Osteoblast (primary cell): ENCODE results near the gene MDH1. TPM values are rescaled to one million over a fixed set of nuclear protein-coding genes. Genes with fewer than 3 reads are reported as not detected.

Experiments used
- DNase-seq: peaks from one replicate; pipeline ENCODE4 v3.0.0; 2011; ENCODE audit warnings: low spot score, mixed read lengths; ENCODE audit not compliant: insufficient read length; ENCODE audit errors: missing footprints
- H2AFZ ChIP-seq: 2 replicates; pipeline ENCODE4 v1.6.0; 2011; ENCODE audit warnings: mild to moderate bottlenecking, low read length
- H3K27ac ChIP-seq: 2 replicates; pipeline ENCODE4 v1.5.1; 2011; ENCODE audit warnings: mild to moderate bottlenecking, low read depth, low read length, moderate library complexity
- H3K27me3 ChIP-seq: 2 replicates; pipeline ENCODE4 v1.6.0; 2012; ENCODE audit warnings: mild to moderate bottlenecking, control low read depth, inconsistent platforms, low read length, moderate library complexity; ENCODE audit not compliant: insufficient read depth
- H3K36me3 ChIP-seq: 2 replicates; pipeline ENCODE4 v1.5.1; 2011; ENCODE audit warnings: mild to moderate bottlenecking, low read length, control low read depth, moderate library complexity; ENCODE audit not compliant: insufficient read depth
- H3K4me1 ChIP-seq: 2 replicates; pipeline ENCODE4 v1.5.1; 2011; ENCODE audit warnings: mild to moderate bottlenecking, low read length, control low read depth, moderate library complexity; ENCODE audit not compliant: insufficient read depth
- H3K4me2 ChIP-seq: 2 replicates; pipeline ENCODE4 v1.6.0; 2011; ENCODE audit warnings: mild to moderate bottlenecking, low read length; ENCODE audit not compliant: insufficient read depth
- H3K4me3 ChIP-seq: fragments of 200-600 bp; sonication (generic); 3 replicates; pipeline ENCODE4 v1.5.1; 2012; ENCODE audit warnings: mild to moderate bottlenecking, low read length, inconsistent platforms; ENCODE audit not compliant: insufficient read depth
- H3K79me2 ChIP-seq: 2 replicates; pipeline ENCODE4 v1.6.0; 2012; ENCODE audit warnings: mild to moderate bottlenecking, low read length, control low read depth, inconsistent platforms; ENCODE audit not compliant: insufficient read depth
- H3K9me3 ChIP-seq: 2 replicates; pipeline ENCODE4 v1.5.1; 2011; ENCODE audit warnings: low read depth, low read length, control low read depth
- H4K20me1 ChIP-seq: 2 replicates; pipeline ENCODE4 v1.6.0; 2012; ENCODE audit warnings: mild to moderate bottlenecking, low read length, control low read depth; ENCODE audit not compliant: insufficient read depth
- total RNA-seq: library from RNA; depleted of rRNA; stranded (reverse); fragments of >200 nt; gene quantifications from 2 replicates; pipeline ENCODE4 v1.2.3, GENCODE V29; 2012
- TF ChIP-seq, protein P1 (sequence below): IDR thresholded peaks from 2 replicates; pipeline ENCODE4 v1.5.1; 2011; ENCODE audit warnings: mild to moderate bottlenecking, low read depth, low read length, moderate library complexity; ENCODE audit errors: extremely low read depth

MDH1 gene
- total RNA-seq, 1 donor = 122 TPM

DNA sequence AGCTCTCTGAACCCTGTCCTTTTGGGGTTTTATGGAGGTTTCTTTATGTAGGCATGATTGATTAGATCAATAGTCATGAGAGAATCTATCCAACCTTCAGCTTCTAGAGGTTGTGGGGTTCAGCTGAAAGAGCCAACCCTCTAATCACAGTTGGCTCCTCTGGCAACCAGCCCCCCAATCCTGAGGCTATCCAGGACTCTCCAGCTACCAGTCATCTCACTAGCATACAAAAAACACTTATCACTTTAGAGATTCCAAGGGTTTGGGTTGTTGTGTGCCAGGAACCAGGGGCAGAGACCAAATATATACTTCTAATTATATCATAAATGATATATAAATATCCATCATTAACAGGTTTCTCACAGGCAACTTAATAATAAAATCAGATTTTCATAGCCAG, 12.2 kb upstream of the MDH1 start:
- Histone ChIP-seq H4K20me1 (no peaks in the 10 kb centered on the region), H3K4me2 (no peak overlapping the region), H3K4me1 (peaks cover under 1% of the 10 kb centered on the region), H3K36me3 (no peaks in the 10 kb centered on the region), H2AFZ (no peak overlapping the region), H3K27me3 (no peaks in the 10 kb centered on the region), H3K4me3 (no peak overlapping the region), H3K79me2 (peaks cover 29% of the 10 kb centered on the region), H3K9me3 (no peaks in the 10 kb centered on the region), H3K27ac (no peak overlapping the region)
- no peak for DNase-seq
- TF ChIP-seq, protein P1, sequence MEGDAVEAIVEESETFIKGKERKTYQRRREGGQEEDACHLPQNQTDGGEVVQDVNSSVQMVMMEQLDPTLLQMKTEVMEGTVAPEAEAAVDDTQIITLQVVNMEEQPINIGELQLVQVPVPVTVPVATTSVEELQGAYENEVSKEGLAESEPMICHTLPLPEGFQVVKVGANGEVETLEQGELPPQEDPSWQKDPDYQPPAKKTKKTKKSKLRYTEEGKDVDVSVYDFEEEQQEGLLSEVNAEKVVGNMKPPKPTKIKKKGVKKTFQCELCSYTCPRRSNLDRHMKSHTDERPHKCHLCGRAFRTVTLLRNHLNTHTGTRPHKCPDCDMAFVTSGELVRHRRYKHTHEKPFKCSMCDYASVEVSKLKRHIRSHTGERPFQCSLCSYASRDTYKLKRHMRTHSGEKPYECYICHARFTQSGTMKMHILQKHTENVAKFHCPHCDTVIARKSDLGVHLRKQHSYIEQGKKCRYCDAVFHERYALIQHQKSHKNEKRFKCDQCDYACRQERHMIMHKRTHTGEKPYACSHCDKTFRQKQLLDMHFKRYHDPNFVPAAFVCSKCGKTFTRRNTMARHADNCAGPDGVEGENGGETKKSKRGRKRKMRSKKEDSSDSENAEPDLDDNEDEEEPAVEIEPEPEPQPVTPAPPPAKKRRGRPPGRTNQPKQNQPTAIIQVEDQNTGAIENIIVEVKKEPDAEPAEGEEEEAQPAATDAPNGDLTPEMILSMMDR = no peak

DNA sequence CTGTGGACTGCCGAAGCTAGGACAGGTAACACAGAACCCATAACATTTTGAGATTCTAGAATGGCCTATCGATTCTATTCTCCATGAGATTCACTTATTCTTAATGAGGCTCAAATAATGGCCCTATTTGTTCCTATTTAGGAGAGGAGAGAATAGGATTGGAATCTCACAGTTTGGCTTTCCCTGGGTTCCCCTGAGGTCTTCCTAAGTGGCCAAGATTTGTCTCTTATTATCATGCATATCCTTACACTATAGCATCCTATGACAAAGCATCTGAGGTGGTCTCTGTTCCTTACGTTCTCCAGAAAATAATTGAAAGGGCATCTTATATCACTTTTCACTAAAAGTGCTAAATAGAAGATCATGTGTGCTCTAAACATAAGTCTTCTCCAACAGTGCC, 10.0 kb upstream of the MDH1 start:
- H3K27ac ChIP-seq = no peak overlapping the region
- no peaks in the 10 kb centered on the region for H3K27me3 ChIP-seq
- no peak overlapping the region for H3K4me3 ChIP-seq
- H3K9me3 ChIP-seq = no peaks in the 10 kb centered on the region
- no peaks in the 10 kb centered on the region for H4K20me1 ChIP-seq
- peaks cover 4% of the 10 kb centered on the region for H3K4me1 ChIP-seq
- DNase-seq = no peak
- H2AFZ ChIP-seq = no peak overlapping the region
- H3K4me2 ChIP-seq = no peak overlapping the region
- TF ChIP-seq, protein P1 = no peak
- H3K79me2 ChIP-seq = peaks cover 36% of the 10 kb centered on the region
- no peaks in the 10 kb centered on the region for H3K36me3 ChIP-seq

DNA sequence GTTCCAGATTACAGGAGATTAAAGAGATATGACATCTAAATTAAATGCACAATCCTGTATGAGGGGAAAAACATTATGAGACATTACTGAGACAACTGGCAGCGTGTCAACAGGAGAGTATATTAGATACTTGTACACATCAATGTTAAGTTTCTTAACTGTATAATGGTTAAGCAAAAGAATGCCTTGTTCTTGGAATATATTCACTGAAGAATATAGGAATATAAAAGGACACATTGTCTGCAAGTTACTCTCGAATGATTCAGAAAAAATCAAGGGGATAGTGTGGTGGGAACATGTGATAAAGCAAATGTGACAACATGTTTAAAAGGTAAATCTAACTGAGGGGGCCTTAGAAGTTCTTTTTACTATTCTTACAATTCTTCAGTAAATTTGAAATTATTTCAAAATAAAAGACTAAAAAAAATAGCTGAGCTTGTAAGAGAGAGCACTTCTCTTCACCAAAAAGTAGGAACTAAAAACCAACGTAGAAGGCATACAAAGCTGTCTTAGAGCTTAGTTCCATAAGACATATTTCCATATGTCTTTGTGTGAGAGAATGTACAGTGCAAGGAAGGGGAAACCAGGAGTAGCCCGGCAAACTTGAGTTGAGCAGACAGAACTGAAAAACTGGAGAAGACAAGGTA, 8.0 kb upstream of the MDH1 start:
- Histone ChIP-seq H3K27me3 (no peaks in the 10 kb centered on the region), H3K79me2 (peaks cover 47% of the 10 kb centered on the region), H3K27ac (peak overlapping the region; percentile 63), H3K4me2 (peak overlapping the region; percentile 9), H3K4me3 (no peak overlapping the region), H3K4me1 (peaks cover 4% of the 10 kb centered on the region), H4K20me1 (no peaks in the 10 kb centered on the region), H2AFZ (peak overlapping the region; percentile 2), H3K36me3 (no peaks in the 10 kb centered on the region), H3K9me3 (no peaks in the 10 kb centered on the region)
- DNase-seq = peak; percentile 51
- TF ChIP-seq, protein P1 = no peak

DNA sequence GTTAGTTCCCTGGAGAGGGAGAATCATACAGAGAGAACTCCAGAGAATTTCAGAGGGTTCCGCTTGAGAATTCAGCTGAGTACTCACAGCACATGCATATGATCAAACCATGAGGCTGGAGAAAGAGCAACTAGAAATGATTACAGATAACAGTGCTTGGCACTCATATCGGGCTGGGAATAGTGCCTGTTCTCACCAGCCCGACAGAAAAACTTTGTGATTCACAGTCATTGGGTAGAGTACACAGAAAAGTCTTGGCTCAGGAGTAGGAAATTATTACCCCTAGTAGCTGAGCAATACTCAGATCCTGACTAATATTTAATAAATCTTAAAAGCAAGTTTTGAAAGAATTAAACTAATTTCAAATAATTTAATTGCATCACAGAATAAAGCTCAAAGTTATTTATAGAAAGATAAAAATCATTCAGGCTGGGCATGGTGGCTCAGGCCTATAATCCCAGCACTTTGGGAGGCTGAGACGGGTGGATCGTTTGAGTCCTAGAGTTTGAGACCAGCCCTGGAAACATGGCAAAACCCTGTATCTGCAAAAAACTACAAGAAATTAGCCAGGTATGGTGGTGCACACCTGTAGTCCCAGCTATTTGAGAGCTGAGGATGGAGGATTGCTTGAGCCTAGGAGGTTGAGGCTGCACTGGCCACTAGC, 7.3 kb upstream of the MDH1 start:
- Histone ChIP-seq H3K9me3 (no peaks in the 10 kb centered on the region), H4K20me1 (no peaks in the 10 kb centered on the region), H2AFZ (peak overlapping the region; percentile 2), H3K36me3 (no peaks in the 10 kb centered on the region), H3K4me3 (no peak overlapping the region), H3K4me2 (peak overlapping the region; percentile 9), H3K27ac (peak overlapping the region; percentile 63), H3K27me3 (no peaks in the 10 kb centered on the region), H3K4me1 (peaks cover 4% of the 10 kb centered on the region), H3K79me2 (peaks cover 48% of the 10 kb centered on the region)
- TF ChIP-seq, protein P1 = no peak
- DNase-seq = peak; percentile 41
